Stimulated activated CD8-positive, alpha-beta memory T cell treated with anti-CD3 and anti-CD28 coated beads, Interleukin-12 subunit alpha, Interleukin-12 subunit beta, amount 100 ng/mL, for 1 hour (primary cell): Measurements from ENCODE around the gene DGKG.

ENCODE experiments used
- DNase-seq: peaks from one replicate; pipeline ENCODE4 v3.0.0-alpha.2; 2020; ENCODE audit warnings: low read depth

The DGKG gene

DNA sequence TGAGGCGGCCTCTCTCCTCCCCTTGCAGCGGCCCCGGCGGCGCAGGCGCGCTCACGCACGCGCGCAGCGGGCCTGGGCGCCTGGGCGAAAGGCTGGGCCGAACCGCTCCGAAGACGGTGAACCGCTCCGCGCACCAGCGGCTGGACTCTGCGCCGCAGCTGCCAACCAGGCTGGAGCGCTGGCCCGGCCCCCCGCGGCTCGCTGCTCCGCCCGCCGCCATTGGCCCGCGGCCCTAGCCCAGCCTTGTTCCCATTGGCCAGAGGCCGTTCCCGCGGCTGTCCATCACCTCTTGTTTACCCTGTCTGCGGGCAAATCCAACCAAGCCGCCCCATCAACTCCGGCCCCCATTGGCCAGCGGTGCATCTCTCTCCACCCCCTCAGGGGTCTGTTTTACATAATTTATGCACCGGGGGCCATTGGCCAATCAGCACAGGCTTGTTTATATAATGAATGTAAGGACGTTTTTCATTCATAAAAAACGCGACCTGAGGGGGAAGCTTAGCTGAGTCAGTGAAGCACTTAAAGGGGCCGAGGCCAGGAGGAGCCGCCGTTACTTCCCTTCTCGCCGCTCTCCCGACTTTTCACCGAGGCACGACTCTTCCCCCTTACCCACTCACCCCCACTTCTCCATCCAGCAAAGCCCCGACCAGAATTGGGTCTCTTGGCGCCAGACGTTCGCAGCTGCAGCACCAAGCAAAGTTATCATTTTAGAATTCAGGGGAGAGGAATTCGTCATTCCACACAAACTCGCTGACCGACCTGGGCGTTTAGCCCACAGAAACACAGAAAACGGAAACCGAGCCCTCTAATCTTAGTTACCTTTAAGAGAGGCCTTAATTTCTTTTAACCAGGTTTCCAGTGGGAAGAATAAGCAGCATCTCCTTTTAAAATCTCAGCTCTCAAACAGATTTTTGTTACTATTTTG, 252.8 kb downstream of the DGKG start, which contains the start of gene ETV5:
Gene ETV5, minus strand, starts transcription at position 149 of the 925 bp plus-strand sequence. CDS start 3,221 bp downstream, outside the sequence.
- DNase-seq: peak; percentile 76

DNA sequence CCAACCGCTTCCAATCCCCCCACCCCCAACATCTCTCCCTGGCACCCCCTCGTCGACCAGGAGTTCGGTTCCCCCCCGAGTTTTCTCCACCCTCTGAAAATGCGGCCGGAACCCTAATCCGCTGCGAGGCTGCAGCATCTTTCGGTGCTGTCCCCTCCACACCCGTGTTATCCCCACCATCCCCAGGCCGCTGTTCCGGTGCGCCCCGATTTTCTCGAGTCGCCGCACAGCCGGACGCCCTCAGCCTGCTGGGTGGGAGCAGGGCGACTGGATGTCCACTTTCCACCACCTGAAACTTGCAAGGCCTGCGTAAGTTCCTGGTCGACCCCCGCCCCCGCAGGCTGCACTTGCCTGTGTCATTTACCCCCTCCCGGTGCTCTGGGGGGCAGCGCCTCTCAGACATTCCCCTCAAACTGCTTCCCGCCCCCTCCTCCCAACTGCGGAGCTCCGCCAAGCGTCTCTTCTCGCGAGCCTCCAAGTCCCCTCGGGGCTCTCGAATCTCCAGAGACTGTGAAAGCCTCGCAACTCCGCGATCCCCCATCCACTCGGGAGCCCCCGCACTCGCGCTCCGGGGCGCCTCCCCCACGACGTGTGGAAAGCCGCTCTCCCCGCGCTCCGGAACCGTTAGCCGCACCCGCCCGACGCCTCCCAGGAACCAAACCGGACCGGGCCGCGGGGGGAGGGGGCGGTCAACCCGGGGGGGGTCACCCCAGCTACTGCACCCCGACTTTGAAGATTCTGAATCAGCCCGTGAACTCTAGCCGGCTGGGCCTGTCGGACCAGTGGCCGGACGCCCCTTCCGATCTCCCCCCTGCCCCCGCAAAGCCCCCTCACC, 253.7 kb downstream of the DGKG start:
- no peak for DNase-seq

DNA sequence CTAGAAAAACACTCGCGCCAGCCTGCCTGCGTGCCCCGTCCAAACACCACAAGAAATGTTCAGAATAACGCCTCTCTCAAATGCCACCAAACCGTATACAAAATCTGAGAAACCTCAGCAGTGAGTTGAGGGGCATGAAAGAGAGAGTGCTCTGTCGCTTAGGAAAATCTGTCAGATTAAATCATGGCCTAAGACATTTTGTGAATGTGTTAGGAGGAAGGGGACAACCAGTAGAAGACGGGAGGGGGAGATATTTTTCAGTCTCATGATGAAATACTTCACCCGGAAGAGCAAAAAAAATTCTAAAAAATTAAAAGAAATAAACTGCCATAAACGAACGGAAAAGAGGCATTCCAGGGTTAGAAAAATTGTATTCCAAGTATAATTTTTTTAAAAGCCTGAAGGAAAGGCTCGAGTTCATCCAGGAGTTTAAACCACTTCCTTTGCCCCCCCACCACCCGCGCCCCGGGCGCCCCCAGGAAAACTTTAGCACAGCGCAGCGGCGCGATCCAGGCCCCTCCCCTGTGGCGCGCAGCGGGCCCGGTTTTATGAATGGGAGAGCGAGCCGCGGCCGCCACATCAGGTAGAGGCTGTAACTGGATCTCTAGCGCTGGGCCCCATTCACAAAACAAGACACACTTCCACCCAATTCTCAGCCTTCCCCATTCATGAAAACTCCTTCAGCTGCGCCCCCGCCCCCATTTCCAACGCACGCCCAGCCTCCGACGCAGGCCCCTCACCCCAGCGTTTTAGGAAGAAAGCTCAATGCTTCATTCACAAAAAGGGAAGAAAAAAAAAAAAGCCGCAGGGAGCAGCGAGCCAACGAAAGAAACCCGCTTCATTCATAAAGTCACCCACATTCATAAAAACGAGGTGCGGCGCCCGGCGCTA, 254.6 kb downstream of the DGKG start:
- peak; percentile 15 for DNase-seq

DNA sequence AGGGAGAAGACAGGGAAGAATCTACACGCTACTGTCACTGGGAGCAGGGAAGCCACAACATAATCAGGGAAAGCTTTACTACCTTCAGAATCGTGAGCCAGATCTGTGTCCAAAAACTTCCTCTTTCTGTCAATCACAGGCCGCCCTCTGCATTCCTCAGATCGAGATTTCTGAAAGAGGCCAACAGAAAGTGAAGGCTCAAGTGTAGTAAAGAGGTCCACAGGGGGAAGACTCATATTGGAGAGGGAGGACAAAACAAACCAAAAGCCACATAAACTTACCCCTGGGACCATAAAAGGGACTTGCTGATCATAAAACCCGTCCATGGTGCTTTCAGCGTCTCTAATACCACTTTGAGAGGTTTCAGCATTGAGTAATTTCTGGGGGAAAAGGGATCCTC, 256.5 kb downstream of the DGKG start:
- no peak for DNase-seq

DNA sequence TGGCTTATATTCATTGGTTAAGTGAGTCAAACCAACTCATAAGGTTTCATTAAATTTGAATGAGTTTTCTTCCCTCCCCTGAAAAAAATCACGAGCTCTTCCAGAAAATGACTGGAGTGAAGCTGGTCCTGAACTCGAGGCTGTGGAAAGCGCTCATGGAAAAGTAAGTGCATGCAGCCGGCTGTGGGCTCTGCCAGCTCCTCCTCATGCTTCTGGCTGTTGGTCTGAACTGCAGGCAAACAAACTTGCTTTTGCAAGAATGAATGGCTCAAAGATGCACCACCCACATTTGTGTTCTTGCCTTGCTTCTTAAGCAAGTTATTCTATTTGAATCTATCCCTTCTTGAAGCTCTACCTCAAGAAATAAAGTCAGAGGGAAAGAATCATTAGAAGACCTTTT, 259.3 kb downstream of the DGKG start:
- DNase-seq: no peak

DNA sequence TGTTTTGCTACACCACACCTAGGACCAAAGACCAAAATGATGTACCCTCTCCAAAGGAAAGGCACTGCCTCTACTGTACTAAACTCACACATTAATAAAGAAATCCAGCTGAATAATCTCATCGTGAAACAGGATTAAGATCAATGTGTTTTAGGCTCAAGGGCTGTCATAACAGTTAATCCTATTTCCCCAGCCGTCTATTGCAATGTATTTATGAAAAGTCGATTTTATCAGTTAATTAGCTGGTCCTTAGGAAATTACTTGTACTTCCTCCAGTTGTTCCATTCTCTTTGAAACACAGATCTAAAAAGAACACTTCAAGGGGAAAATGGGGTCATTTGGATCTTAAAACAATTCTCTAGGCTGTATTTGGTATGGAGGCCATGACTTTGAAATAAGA, 261.6 kb downstream of the DGKG start:
- DNase-seq: no peak

DNA sequence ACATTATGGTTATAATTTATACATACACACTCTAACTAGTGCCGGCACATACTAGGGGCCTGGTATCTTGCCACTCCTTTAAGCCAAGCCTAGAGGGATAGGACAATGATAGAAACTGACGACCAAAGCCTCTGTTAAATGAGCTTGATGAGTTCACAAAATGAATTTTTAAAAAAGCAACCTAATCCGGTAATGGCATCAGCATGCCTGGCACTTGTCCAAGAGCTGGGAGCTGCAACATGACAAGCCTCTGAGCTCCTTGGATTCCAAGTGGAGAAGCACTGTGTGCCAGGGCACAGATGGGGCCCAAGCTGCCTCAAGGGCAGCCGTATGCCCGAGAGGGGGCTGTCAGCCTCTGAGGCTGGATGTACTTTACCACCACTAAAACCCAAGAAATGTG, 262.9 kb downstream of the DGKG start:
- DNase-seq: no peak

DNA sequence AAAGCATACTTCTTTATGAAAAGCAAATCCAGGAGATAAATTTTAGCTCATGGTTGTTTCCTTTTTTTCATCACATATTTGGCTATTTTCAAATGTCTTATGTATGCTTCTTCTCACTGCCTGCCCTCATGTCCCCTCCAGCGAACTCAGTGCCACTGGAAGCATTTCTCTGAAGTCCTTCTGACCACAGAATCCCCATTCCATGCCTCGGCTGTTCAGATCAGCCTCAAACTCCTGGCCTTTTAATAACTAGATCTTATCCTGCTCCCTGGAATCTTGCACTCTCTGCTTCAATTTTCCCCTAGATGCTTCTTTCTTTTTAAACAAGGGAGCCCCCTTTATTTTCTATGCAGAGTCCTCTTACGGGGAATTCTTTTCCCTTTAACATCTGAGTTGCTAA, 263.3 kb downstream of the DGKG start:
- no peak for DNase-seq

DNA sequence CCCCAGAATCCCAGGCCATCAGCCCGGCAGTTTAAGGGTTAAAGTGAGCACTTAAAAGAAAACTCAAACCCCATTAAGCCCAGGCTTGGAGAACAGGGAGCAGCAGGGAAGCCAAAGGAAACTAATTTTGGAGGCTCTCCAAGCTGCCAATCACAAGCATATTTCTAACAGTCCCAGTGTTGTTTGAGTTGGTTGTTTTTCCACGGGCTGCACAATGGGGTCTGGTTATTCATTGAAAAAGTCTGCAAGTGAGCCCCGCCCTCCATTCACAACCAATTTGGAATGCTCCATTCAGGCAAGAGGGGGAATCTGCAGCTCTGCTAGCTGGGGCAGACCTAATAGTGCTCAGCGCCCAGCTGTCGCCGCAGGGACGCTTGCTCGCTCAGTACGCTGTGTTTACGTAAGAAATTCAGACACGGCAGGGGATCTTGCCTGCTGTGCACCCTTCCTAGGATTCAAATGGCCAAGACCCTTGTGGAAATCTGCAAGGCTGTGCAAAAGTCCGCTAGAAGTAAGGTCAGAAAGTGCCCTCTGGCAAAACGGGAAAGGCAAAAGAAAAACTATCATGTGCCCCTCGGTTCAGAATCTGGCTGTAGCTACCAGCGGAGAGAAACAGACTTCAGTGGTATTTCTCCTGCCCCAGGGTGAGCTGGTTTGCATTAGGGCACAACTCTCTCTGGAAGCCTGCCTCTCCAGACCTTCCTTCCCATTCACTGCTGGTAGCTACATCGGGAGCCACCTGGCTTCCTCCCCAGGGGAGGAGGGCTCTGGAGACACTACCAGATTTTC, 264.2 kb downstream of the DGKG start:
- no peak for DNase-seq

DNA sequence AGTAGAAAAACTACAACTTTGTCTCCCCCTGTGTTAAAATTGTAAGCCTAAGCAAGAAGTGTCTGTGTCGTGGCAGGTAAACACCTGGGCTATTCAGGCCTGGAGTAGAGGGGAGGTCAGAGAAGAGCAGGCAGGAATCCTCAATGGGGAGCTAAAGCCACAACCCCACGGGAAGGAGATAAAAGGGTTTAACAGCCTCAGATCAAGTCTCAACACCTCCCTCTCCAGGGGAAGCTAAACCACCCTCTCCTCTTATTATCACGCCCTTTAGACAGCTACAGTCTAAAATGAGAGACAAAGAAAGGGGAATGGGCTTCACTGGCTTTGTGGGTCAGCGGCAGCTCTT, 264.7 kb downstream of the DGKG start:
- no peak for DNase-seq
